GM23338 (cell line): Measurements from ENCODE around the gene ROCK2.

Experiments
- EZH2 ChIP-seq: fragments of 200-600 bp; sonication (generic); IDR thresholded peaks from one replicate; pipeline ENCODE4 v1.8.0; 2017; ENCODE audit warnings: antibody characterized with exemption, mild to moderate bottlenecking, low read depth; ENCODE audit not compliant: unreplicated experiment
- EZH2phosphoT487 ChIP-seq: fragments of 200-600 bp; sonication (generic); IDR thresholded peaks from one replicate; pipeline ENCODE4 v1.8.1; 2018; ENCODE audit warnings: antibody characterized with exemption; ENCODE audit not compliant: unreplicated experiment
- JUNB ChIP-seq: IDR thresholded peaks from one replicate; pipeline ENCODE4 v1.6.1; 2016; ENCODE audit warnings: antibody characterized with exemption; ENCODE audit not compliant: unreplicated experiment
- POLR2AphosphoS5 ChIP-seq: IDR thresholded peaks from 2 replicates; pipeline ENCODE4 v1.6.1; 2016; ENCODE audit warnings: antibody characterized with exemption, low read depth
- STAT1 ChIP-seq: IDR thresholded peaks from one replicate; pipeline ENCODE4 v1.6.1; 2016; ENCODE audit warnings: antibody characterized with exemption; ENCODE audit not compliant: unreplicated experiment
- ZNF114 ChIP-seq: fragments of 250-450 bp; sonication (Bioruptor Pico); IDR thresholded peaks from 2 replicates; pipeline ENCODE4 v1.5.0; 2020; ENCODE audit warnings: mild to moderate bottlenecking, moderate library complexity
- ZNF331 ChIP-seq: fragments of 250-450 bp; sonication (Bioruptor Pico); IDR thresholded peaks from 2 replicates; pipeline ENCODE4 v1.5.0; 2020; ENCODE audit warnings: low read depth, mild to moderate bottlenecking, moderate library complexity
- TF ChIP-seq, protein P1 (sequence below), 2 experiments: fragments of 200-600 bp in 1 of 2; sonication (generic) in 1 of 2; conservative IDR thresholded peaks; 2 replicates each; pipeline versions ENCODE4 v1.5.1 to v1.6.1; 2016 to 2017; ENCODE audit warnings: antibody characterized with exemption in 2 of 2, low read depth in 2 of 2, mild to moderate bottlenecking in 2 of 2, moderate library complexity in 1 of 2
- TF ChIP-seq, protein P2 (sequence below): IDR thresholded peaks from 2 replicates; pipeline ENCODE4 v1.6.1; 2016; ENCODE audit warnings: antibody characterized with exemption
- TF ChIP-seq, protein P3 (sequence below): IDR thresholded peaks from one replicate; pipeline ENCODE4 v1.6.1; 2018; ENCODE audit warnings: antibody characterized with exemption; ENCODE audit not compliant: unreplicated experiment
- TF ChIP-seq, protein P4 (sequence below): fragments of 250-450 bp; sonication (Bioruptor Pico); IDR thresholded peaks from 2 replicates; pipeline ENCODE4 v1.5.0; 2020; ENCODE audit warnings: mild to moderate bottlenecking, moderate library complexity

DNA sequence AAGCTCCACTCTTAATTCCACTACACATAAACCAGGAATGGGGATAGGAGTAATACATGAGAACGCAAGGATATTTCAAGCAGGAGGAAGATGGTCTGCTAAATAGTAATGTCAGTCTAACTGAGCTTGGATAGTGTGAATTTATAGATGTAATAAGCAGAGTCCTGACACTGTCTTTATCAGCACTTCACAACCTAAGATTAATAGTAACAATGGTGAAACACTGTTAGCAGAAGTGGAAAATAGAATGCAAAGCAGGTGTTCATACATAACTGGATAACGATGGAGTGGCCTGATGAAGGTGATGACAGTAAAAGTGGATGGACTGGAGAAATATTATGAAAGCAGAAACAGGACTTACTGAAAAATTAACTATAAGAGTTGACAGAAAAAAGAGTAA lies 80.4 kb downstream of the ROCK2 start:
- TF ChIP-seq, protein P1, sequence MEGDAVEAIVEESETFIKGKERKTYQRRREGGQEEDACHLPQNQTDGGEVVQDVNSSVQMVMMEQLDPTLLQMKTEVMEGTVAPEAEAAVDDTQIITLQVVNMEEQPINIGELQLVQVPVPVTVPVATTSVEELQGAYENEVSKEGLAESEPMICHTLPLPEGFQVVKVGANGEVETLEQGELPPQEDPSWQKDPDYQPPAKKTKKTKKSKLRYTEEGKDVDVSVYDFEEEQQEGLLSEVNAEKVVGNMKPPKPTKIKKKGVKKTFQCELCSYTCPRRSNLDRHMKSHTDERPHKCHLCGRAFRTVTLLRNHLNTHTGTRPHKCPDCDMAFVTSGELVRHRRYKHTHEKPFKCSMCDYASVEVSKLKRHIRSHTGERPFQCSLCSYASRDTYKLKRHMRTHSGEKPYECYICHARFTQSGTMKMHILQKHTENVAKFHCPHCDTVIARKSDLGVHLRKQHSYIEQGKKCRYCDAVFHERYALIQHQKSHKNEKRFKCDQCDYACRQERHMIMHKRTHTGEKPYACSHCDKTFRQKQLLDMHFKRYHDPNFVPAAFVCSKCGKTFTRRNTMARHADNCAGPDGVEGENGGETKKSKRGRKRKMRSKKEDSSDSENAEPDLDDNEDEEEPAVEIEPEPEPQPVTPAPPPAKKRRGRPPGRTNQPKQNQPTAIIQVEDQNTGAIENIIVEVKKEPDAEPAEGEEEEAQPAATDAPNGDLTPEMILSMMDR (conservative IDR thresholded peaks at IDR 0.05; ENCODE audit: low read depth in 2 of 2) = no peak
- TF ChIP-seq EZH2 = no peak
- no peak for TF ChIP-seq POLR2AphosphoS5
- TF ChIP-seq, protein P2, sequence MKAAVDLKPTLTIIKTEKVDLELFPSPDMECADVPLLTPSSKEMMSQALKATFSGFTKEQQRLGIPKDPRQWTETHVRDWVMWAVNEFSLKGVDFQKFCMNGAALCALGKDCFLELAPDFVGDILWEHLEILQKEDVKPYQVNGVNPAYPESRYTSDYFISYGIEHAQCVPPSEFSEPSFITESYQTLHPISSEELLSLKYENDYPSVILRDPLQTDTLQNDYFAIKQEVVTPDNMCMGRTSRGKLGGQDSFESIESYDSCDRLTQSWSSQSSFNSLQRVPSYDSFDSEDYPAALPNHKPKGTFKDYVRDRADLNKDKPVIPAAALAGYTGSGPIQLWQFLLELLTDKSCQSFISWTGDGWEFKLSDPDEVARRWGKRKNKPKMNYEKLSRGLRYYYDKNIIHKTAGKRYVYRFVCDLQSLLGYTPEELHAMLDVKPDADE = no peak
- TF ChIP-seq EZH2phosphoT487 = no peak
- TF ChIP-seq, protein P3, sequence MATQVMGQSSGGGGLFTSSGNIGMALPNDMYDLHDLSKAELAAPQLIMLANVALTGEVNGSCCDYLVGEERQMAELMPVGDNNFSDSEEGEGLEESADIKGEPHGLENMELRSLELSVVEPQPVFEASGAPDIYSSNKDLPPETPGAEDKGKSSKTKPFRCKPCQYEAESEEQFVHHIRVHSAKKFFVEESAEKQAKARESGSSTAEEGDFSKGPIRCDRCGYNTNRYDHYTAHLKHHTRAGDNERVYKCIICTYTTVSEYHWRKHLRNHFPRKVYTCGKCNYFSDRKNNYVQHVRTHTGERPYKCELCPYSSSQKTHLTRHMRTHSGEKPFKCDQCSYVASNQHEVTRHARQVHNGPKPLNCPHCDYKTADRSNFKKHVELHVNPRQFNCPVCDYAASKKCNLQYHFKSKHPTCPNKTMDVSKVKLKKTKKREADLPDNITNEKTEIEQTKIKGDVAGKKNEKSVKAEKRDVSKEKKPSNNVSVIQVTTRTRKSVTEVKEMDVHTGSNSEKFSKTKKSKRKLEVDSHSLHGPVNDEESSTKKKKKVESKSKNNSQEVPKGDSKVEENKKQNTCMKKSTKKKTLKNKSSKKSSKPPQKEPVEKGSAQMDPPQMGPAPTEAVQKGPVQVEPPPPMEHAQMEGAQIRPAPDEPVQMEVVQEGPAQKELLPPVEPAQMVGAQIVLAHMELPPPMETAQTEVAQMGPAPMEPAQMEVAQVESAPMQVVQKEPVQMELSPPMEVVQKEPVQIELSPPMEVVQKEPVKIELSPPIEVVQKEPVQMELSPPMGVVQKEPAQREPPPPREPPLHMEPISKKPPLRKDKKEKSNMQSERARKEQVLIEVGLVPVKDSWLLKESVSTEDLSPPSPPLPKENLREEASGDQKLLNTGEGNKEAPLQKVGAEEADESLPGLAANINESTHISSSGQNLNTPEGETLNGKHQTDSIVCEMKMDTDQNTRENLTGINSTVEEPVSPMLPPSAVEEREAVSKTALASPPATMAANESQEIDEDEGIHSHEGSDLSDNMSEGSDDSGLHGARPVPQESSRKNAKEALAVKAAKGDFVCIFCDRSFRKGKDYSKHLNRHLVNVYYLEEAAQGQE = no peak
- TF ChIP-seq STAT1 = no peak
- no peak for TF ChIP-seq ZNF114 (CRISPR knock-in tag)
- TF ChIP-seq JUNB = no peak
- TF ChIP-seq ZNF331 (CRISPR knock-in tag) = no peak
- TF ChIP-seq, protein P4, sequence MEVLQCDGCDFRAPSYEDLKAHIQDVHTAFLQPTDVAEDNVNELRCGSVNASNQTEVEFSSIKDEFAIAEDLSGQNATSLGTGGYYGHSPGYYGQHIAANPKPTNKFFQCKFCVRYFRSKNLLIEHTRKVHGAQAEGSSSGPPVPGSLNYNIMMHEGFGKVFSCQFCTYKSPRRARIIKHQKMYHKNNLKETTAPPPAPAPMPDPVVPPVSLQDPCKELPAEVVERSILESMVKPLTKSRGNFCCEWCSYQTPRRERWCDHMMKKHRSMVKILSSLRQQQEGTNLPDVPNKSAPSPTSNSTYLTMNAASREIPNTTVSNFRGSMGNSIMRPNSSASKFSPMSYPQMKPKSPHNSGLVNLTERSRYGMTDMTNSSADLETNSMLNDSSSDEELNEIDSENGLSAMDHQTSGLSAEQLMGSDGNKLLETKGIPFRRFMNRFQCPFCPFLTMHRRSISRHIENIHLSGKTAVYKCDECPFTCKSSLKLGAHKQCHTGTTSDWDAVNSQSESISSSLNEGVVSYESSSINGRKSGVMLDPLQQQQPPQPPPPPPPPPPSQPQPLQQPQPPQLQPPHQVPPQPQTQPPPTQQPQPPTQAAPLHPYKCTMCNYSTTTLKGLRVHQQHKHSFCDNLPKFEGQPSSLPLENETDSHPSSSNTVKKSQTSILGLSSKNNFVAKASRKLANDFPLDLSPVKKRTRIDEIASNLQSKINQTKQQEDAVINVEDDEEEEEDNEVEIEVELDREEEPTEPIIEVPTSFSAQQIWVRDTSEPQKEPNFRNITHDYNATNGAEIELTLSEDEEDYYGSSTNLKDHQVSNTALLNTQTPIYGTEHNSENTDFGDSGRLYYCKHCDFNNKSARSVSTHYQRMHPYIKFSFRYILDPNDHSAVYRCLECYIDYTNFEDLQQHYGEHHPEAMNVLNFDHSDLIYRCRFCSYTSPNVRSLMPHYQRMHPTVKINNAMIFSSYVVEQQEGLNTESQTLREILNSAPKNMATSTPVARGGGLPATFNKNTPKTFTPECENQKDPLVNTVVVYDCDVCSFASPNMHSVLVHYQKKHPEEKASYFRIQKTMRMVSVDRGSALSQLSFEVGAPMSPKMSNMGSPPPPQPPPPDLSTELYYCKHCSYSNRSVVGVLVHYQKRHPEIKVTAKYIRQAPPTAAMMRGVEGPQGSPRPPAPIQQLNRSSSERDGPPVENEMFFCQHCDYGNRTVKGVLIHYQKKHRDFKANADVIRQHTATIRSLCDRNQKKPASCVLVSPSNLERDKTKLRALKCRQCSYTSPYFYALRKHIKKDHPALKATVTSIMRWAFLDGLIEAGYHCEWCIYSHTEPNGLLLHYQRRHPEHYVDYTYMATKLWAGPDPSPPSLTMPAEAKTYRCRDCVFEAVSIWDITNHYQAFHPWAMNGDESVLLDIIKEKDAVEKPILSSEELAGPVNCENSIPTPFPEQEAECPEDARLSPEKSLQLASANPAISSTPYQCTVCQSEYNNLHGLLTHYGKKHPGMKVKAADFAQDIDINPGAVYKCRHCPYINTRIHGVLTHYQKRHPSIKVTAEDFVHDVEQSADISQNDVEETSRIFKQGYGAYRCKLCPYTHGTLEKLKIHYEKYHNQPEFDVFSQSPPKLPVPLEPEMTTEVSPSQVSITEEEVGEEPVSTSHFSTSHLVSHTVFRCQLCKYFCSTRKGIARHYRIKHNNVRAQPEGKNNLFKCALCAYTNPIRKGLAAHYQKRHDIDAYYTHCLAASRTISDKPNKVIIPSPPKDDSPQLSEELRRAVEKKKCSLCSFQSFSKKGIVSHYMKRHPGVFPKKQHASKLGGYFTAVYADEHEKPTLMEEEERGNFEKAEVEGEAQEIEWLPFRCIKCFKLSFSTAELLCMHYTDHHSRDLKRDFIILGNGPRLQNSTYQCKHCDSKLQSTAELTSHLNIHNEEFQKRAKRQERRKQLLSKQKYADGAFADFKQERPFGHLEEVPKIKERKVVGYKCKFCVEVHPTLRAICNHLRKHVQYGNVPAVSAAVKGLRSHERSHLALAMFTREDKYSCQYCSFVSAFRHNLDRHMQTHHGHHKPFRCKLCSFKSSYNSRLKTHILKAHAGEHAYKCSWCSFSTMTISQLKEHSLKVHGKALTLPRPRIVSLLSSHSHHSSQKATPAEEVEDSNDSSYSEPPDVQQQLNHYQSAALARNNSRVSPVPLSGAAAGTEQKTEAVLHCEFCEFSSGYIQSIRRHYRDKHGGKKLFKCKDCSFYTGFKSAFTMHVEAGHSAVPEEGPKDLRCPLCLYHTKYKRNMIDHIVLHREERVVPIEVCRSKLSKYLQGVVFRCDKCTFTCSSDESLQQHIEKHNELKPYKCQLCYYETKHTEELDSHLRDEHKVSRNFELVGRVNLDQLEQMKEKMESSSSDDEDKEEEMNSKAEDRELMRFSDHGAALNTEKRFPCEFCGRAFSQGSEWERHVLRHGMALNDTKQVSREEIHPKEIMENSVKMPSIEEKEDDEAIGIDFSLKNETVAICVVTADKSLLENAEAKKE = no peak
